Measurements from ENCODE around the gene ZNF610.
"Not testable (repeated sequence)": the region's sequence is repeated elsewhere in the genome, so short reads cannot be mapped to it uniquely, and the experiment has no call there.

GRCh38 chr19:52292946-52293345, 43.1 kb upstream of the ZNF610 start:
- TF ChIP-seq, protein P1, sequence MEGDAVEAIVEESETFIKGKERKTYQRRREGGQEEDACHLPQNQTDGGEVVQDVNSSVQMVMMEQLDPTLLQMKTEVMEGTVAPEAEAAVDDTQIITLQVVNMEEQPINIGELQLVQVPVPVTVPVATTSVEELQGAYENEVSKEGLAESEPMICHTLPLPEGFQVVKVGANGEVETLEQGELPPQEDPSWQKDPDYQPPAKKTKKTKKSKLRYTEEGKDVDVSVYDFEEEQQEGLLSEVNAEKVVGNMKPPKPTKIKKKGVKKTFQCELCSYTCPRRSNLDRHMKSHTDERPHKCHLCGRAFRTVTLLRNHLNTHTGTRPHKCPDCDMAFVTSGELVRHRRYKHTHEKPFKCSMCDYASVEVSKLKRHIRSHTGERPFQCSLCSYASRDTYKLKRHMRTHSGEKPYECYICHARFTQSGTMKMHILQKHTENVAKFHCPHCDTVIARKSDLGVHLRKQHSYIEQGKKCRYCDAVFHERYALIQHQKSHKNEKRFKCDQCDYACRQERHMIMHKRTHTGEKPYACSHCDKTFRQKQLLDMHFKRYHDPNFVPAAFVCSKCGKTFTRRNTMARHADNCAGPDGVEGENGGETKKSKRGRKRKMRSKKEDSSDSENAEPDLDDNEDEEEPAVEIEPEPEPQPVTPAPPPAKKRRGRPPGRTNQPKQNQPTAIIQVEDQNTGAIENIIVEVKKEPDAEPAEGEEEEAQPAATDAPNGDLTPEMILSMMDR (IDR thresholded peaks at IDR 0.05; ENCODE audit: extremely low read depth in 1 of 2, insufficient read depth in 1 of 2, low read depth in 1 of 2, low read length in 2 of 2) = not testable (repeated sequence)
- not testable (repeated sequence) for TF ChIP-seq POLR2A (IDR thresholded peaks at IDR 0.05; ENCODE audit: low read depth, low read length); JUN (IDR thresholded peaks at IDR 0.05; ENCODE audit: borderline replicate concordance, insufficient read depth, insufficient read length, low read depth); POLR2AphosphoS5 (IDR thresholded peaks at IDR 0.05; ENCODE audit: insufficient read depth, low read depth, low read length); EZH2 (IDR thresholded peaks at IDR 0.05; ENCODE audit: borderline replicate concordance, low read depth, low read length, severe bottlenecking); MAX (IDR thresholded peaks at IDR 0.05; ENCODE audit: insufficient read depth, insufficient read length); MYC (IDR thresholded peaks at IDR 0.05; ENCODE audit: low read depth, low read length)

All from endothelial cell of umbilical vein (primary cell).